Hepatocyte (in vitro differentiated cells): ENCODE results near the gene DNAH12.

Experiments used
- EZH2 ChIP-seq: fragments of 200-600 bp; sonication (generic); IDR thresholded peaks from 2 replicates; pipeline ENCODE4 v1.6.1; 2016; ENCODE audit warnings: antibody characterized with exemption, mild to moderate bottlenecking, borderline replicate concordance
- EZH2phosphoT487 ChIP-seq: fragments of 200-600 bp; sonication (generic); IDR thresholded peaks from one replicate; pipeline ENCODE4 v1.6.1; 2018; ENCODE audit warnings: antibody characterized with exemption, mild to moderate bottlenecking, low read depth, moderate library complexity; ENCODE audit not compliant: unreplicated experiment, severe bottlenecking
- TF ChIP-seq, protein P1 (sequence below): fragments of 200-600 bp; sonication (generic); IDR thresholded peaks from 2 replicates; pipeline ENCODE4 v1.5.1; 2016; ENCODE audit warnings: antibody characterized with exemption, mild to moderate bottlenecking; ENCODE audit not compliant: poor library complexity

DNA sequence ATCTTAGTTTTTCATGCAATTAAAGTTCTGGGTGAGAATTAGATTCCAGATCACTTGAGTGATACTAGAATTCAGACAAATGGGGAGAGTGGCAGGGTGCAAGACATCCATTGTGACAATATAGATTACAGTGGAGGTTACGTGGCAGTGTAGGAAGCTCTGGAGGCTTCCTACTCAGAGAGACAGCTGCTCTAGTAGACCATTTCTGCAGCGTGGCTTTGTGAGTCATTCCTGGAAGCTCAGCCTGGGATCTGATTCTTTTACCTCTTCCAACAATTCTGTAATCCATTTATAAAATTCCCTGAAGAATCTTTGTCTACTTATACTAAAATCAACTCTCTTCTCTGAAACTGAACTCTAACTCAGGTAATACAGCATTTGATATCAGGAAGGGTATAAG lies 161.2 kb downstream of the DNAH12 start:
- TF ChIP-seq, protein P1, sequence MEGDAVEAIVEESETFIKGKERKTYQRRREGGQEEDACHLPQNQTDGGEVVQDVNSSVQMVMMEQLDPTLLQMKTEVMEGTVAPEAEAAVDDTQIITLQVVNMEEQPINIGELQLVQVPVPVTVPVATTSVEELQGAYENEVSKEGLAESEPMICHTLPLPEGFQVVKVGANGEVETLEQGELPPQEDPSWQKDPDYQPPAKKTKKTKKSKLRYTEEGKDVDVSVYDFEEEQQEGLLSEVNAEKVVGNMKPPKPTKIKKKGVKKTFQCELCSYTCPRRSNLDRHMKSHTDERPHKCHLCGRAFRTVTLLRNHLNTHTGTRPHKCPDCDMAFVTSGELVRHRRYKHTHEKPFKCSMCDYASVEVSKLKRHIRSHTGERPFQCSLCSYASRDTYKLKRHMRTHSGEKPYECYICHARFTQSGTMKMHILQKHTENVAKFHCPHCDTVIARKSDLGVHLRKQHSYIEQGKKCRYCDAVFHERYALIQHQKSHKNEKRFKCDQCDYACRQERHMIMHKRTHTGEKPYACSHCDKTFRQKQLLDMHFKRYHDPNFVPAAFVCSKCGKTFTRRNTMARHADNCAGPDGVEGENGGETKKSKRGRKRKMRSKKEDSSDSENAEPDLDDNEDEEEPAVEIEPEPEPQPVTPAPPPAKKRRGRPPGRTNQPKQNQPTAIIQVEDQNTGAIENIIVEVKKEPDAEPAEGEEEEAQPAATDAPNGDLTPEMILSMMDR = no peak
- TF ChIP-seq EZH2 (no peak), EZH2phosphoT487 (no peak)
